Stimulated activated CD8-positive, alpha-beta memory T cell treated with anti-CD3 and anti-CD28 coated beads, Interleukin-4, amount 100 ng/mL, for 1 hour (primary cell): ENCODE measurements around the gene PITRM1.

ENCODE experiments used
- DNase-seq, 2 donors: peaks; one replicate each; pipeline ENCODE4 v3.0.0-alpha.2; 2020; ENCODE audit warnings: low read depth in 2 of 2, low spot score in 1 of 2

The PITRM1 gene

GRCh38 chr10:3141351-3142005, 31.1 kb downstream of the PITRM1 start:
- DNase-seq = no peak

- no peak for DNase-seq
These were observed 32.3 kb downstream of the PITRM1 start for GRCh38 chr10:3140280-3140679.

- no peak for DNase-seq
These were observed 33.2 kb downstream of the PITRM1 start for GRCh38 chr10:3139216-3139910.

GRCh38 chr10:3137958-3138726, 34.4 kb downstream of the PITRM1 start:
- no peak for DNase-seq

- no peak for DNase-seq
These were observed 35.6 kb downstream of the PITRM1 start for GRCh38 chr10:3136763-3137611.

- DNase-seq = no peak
These were observed 36.2 kb downstream of the PITRM1 start for GRCh38 chr10:3136336-3136735.

GRCh38 chr10:3135006-3135405, 37.6 kb downstream of the PITRM1 start:
- no peak for DNase-seq

- no peak for DNase-seq
These were observed 38.6 kb downstream of the PITRM1 start for GRCh38 chr10:3133948-3134347.

- no peak for DNase-seq
These were observed 40.3 kb downstream of the PITRM1 start for GRCh38 chr10:3132036-3133025.

GRCh38 chr10:3131098-3131497, 41.5 kb downstream of the PITRM1 start:
- no peak for DNase-seq

GRCh38 chr10:3129581-3130340, 42.8 kb downstream of the PITRM1 start:
- DNase-seq = no peak

- no peak for DNase-seq
These were observed 44.0 kb downstream of the PITRM1 start for GRCh38 chr10:3128379-3129130.

- DNase-seq = no peak
These were observed 44.7 kb downstream of the PITRM1 start for GRCh38 chr10:3127921-3128320.

GRCh38 chr10:3126741-3127346, 45.7 kb downstream of the PITRM1 start:
- DNase-seq = no peak

- DNase-seq = no peak
These were observed 46.3 kb downstream of the PITRM1 start for GRCh38 chr10:3126249-3126648.

- no peak for DNase-seq
These were observed 46.9 kb downstream of the PITRM1 start for GRCh38 chr10:3125527-3126170.

GRCh38 chr10:3124412-3125175, 48.0 kb downstream of the PITRM1 start:
- no peak for DNase-seq
